HG03095 (cell line): ENCODE data around the gene PLD4.
"Not testable (repeated sequence)": the region's sequence is repeated elsewhere in the genome, so short reads cannot be mapped to it uniquely, and the experiment has no call there.

Source experiments
- ATAC-seq: cut with Tn5 transposase; IDR thresholded peaks from one replicate; pipeline ENCODE4 v1.9.1; 2021; ENCODE audit warnings: moderate library complexity; ENCODE audit not compliant: unreplicated experiment

The PLD4 gene

DNA sequence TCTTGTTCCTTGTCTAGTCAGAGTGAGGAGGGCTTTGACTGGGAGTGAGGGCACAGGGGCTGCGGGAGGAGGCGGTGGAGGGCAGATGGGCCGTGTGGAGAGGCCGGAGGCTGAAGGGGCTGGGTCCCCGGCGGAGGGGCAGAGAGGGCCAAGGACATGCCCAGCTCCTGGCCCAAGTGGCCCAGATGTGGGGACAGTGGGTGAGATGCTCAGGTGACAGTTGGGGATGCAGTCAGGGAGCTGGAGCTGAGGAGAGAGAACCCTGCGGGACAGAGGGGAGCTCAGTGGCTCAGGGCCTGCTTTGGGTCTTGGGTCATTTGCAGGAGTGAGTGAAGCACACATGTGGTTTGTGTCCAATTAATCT, 26.5 kb upstream of the PLD4 start:
- no peak for ATAC-seq

DNA sequence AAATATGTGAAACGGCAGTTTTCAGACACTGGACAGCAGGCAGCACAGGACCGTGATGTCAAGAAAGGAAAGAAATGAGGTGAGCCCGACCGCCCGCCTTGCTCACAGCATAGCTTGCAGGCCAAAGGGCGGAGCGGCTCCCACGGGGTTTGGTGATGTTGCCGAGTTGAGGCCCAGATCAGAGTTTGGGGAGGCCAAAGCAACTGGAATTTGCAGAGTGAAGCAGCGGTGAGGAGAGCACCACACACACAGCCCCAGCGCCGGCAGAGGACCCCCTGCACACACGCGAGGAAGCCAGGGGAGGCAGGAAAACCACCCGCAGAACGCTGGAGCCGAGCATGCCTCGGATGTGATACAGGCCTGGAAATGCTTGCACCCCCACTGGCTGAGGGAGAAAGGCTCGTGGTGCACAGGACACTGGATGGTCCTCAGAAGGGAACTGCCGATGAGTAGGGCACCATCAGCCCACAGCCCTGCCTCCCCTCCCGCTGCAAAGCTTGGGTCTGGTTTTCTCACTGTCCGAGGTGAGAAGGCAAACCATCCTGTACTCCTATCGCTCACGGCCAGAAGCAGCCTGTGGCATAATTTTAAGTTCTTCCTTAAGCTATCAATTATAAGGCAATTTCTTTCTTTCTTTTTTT, 25.7 kb upstream of the PLD4 start:
- no peak for ATAC-seq

DNA sequence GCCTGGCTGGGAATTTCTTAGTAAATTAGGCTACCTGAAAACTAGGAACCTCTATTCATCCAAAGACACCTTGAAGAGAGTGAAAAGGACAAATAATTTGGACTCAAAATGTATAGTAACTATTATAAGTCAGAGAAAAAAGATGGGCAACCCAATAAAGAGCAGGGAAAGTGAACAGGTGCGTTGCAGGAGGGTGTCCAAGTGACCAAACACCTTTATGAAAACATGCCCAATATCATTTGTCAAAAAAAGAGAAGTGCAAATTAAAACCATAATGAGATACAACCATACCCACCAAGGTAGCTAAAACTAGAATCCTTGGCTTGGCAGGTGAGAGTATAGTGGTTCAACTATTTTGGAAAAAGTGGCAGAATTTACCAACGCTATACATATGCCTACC, 24.9 kb upstream of the PLD4 start:
- ATAC-seq = no peak

DNA sequence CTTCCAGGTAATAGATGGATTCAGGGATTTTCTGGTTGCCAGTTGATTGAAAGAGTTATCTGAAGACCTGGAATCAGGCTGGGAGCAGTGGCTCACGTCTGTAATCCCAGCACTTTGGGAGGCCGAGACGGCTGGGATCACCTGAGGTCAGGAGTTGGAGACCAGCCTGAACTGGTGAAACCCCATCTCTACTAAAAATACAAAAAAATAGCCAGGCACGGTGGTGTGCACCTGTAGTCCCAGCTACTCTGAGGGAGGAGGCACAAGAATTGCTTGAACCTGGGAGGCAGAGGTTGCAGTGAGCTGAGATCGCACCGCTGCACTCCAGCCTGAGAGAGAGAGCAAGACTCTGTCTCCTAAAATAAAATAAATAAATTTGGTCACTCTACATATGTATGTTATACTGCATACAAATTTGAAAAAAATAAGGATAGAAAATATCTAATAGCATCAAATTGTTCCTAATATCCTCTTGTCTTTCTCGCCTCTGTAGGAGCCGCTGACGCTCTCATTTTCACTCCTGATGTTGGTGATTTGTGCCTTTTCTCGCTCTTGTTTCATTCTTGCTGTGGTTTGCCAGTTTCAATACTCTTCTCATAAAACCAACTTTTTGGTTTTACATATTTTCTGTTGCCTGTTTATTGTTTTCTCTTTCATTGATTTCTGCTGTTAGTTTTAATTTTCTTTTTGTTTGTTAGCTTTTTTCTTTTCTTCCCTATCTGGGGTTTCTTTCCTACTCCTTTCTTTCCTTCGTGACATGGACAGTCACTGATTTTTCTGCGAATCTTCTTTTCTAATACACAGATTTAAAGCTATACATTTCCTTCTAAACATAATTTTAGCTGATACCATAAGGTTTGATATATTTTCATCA, 23.8 kb upstream of the PLD4 start:
- no peak for ATAC-seq

DNA sequence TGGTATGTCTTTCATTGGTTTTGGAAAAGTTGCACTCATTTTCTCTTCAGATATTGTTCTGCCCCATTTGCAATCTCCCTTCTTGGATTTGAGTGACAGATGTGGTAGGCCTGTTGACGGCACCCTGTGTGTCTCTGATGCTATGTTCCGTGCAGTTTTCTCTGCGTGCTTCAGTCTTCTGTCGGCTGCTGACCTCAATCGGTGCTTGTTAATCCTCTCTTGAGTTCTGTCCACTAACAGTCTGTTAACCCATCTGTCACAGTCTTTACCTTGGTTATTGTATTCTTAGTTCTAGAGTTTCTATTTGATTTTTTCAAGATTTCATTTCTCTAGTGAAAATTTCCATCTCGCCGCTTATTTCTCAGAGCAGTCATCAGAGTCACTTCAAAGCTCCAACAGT, 20.7 kb upstream of the PLD4 start:
- ATAC-seq = no peak

DNA sequence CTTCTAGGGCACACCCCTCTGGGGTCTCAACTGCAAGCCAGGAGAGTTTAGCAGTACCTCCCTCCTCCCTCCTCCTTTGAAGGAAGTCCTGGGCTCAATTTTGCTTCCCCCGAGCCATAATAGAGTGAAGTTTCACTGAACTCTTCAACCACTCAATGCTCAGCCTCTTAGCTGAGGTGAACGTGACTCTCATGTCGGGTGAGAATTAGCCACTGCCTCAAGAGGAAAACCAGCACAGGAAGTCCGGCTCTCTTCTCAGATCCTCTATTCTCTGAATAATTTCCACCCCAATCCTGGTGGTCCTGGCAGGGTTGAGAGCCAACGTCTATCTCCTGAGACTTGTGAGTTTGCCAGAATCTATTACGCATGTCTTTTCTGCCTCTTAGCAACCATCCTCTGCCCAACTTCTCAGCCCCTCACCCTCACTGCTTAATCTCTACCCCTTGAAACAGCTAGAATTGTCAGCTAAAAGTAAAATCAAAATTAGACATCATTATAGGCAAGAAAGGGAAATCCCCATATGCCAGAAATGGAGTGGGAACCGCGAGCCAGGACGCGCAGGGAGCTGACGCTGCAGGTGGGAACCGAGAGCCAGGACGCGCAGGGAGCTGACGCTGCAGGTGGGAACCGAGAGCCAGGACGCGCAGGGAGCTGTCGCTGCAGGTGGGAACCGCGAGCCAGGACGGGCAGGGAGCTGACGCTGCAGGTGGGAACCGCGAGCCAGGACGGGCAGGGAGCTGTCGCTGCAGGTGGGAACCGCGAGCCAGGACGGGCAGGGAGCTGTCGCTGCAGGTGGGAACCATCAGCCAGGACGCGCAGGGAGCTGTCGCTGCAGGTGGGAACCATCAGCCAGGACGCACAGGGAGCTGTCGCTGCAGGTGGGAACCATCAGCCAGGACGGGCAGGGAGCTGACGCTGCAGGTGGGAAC, 19.8 kb upstream of the PLD4 start:
- not testable (repeated sequence) for ATAC-seq

DNA sequence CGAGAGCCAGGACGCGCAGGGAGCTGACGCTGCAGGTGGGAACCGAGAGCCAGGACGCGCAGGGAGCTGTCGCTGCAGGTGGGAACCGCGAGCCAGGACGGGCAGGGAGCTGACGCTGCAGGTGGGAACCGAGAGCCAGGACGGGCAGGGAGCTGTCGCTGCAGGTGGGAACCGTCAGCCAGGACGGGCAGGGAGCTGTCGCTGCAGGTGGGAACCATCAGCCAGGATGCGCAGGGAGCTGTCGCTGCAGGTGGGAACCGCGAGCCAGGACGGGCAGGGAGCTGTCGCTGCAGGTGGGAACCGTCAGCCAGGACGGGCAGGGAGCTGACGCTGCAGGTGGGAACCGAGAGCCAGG, 19.1 kb upstream of the PLD4 start:
- not testable (repeated sequence) for ATAC-seq

DNA sequence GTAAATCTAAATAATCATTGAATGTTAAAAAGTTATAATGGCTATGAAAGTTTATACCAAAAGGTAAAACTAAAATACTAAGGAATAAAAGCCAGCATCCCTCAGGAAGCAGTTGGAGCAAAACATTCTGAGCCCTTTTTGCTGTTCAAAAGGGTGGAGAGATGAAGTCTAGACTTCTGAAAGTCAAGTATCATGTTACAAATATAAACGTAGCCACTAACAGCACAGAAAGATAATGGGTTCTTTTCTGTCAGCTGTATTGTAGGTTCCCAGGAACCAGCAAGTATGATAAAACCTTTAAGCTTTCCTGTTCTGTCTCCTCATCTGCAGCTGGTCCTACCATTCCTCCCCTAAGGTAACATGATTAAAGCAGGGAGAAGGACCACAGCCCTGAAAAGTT, 16.4 kb upstream of the PLD4 start:
- no peak for ATAC-seq

DNA sequence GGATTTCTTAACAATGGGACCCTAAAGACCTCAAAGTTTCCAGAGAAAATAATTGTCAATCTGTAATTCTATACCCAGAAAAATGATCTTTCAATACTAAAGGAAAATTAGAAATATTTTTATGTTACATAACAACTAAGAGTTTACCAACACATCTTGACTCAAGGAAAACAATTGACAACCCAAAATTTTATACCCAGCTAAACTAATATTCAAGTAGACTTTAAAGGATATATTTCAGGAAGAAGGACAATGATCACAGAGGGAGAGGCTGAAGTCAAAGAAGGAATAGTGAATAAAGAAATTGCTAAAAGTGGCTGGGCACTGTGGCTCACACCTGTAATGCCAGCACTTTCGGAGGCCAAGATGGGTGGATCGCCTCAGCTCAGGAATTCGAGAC, 12.6 kb upstream of the PLD4 start:
- no peak for ATAC-seq

DNA sequence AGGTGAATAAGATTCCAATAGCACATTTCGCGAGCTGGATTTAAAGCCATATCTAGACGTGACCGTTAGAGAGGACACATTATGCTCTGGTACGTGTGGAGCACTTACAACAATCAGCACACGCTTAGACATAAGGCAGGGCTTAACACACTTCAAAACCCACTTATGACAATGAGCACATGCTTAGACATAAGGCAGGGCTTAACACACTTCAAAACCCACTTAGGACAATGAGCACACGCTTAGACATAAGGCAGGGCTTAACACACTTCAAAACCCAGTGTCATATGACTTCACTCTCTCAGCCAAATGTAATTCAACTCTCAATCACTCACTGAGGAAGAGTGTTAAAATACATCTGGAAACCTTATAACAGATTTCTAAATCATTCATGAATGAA, 11.2 kb upstream of the PLD4 start:
- no peak for ATAC-seq

DNA sequence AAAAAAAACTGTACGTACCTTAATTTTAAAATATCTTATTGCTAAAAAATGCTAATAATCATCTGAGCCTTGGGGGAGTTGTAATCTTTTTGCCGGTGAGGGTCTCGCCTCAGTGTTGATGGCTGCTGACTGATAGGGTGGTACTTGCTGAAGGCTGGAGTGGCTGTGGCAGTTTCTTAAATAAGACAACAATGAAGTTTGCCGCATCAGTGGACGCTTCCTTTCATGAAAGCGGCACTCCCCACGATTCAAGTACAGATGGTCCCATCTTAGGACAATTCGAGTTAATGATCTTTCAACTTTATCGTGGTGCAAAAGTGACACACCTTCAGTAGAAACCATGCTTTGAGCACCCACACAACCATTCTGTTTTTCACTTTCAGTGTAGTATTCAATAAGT, 7.6 kb upstream of the PLD4 start:
- ATAC-seq = no peak

DNA sequence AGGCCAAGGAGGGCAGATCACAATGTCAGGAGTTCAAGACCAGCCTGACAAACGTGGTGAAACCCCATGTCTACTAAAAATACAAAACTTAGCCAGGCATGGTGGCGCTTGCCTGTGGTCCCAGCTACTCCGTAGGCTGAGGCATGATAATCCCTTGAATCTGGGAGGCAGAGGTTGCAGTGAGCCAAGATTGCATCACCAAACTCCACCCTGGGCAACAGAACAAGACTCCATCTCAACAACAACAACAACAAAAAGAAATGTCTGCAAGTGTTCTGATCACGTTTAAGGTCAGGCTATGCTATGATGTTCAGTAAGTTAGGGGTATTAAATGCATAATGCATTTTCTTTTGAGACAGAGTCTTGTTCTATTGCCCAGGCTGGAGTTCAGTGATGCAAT, 6.7 kb upstream of the PLD4 start:
- ATAC-seq = no peak

DNA sequence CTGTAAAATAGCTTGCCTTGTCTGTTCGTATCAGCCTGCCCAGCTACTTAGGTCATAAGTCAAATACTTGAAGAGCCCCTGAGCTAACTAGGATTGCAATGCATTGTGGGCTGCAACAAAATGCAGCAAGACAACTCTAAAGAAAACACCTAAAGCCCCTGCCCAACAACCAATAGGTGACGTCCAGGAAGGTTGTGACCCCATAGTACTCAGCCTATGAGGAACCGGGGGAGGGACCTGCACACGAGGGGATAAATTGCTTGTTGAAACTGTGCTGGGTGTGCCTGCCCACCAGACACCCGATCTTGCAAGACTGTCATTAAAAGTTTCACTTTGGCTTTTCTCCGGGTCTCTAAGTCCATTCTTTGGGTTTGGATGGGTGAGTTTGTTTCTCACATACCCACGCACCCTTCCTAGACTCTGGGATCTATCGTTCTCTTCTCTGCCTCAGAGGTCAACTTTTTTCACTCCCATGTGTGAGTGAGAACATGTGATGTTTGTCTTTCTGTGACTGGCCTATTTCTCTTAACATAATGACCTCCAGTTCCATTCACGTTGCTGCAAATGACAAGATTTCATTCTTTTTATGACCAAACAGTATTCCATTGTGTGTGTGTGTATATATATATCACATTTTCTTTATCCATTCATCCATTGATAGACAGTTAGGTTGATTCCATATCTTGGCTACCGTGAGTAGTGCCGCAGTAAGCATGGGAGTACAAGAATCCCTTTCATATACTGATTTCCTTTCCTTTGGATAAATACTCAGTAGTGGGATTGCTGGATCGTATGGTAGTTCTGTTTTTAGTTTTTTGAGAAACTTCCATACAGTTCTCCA, 5.3 kb upstream of the PLD4 start:
- not testable (repeated sequence) for ATAC-seq

DNA sequence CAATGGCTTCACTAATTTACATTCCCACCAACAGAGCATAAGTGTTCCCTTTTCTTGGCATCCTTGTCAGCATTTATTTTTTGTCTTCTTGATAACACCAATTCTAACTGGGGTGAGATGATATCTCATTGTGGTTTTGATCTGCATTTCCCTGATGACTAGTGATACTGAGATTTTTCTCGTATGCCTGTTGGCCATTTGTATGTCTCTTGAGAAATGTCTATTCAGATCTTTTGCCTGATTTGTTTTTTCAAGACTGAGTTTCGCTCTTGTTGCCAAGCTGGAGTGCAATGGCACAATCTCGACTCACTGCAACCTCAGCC, 4.7 kb upstream of the PLD4 start:
- ATAC-seq = no peak

DNA sequence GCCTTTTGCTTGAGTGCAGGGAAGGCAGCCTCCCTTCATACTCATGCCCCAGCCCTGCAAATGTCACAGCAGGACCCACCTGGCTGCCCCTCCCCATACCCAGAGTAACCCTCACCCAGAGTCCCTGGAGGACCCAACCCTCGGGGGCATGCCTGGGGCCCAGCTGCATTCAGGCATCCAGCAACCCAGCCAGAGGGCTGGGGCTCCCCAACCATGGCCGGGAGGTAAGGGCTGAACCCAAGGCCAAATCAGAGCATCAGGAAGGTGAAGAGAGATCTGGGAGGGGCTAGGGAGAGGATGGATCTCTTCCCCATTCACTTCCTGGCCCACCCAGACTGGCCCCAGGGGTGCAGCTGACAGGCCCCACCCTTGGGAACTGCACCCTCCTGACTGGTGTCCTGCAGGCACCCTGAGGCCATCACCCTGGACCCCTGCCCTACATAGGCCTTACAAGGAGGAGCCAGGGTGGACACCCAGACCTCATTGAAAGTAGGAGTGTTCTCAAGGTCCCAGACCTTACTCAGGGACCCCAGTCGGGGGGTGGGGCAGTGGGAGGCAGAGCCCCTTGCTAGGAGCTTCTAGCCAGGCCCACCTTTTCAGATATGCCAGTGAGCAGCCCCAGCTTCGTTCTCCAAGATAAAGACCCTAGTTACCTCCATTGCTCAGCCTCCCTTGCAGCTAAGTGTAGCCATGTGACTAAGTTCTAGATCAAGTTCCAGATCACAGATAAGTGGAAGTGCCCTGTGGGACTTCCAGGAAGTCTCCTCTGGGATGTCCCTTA, 849 bp upstream of the PLD4 start:
- no peak for ATAC-seq

DNA sequence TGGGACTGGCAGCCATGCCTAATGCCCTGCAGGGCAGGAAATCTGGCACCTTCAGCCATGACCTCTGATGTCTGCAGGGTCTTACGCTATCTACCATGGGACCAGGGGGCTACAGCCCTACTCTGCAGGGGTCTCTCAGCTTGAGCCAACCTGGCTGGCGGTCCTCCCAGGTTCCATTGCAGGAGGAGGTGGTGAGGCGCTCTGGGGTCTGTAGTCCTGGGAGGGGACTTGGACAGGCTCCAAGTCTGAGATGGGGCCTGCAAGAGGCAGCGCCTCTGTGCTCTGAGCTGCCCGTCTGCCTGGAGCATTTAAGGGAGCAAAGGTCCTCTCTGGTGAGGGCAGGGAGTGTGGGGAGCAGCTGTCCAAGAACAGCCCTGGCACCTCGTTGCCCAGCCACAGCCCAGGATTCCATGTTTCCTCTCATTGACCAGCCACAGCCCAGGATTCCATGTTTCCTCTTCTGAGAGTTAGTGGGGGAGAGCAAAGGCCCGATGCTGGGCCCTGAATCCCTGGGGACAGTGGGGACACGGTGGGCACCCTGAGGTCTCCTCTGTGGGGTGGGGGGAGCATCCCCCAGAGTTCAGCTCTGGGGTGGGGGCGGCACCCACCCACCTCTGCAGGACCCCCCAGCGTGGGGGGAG, 655 bp downstream of the PLD4 start:
- ATAC-seq = no peak

DNA sequence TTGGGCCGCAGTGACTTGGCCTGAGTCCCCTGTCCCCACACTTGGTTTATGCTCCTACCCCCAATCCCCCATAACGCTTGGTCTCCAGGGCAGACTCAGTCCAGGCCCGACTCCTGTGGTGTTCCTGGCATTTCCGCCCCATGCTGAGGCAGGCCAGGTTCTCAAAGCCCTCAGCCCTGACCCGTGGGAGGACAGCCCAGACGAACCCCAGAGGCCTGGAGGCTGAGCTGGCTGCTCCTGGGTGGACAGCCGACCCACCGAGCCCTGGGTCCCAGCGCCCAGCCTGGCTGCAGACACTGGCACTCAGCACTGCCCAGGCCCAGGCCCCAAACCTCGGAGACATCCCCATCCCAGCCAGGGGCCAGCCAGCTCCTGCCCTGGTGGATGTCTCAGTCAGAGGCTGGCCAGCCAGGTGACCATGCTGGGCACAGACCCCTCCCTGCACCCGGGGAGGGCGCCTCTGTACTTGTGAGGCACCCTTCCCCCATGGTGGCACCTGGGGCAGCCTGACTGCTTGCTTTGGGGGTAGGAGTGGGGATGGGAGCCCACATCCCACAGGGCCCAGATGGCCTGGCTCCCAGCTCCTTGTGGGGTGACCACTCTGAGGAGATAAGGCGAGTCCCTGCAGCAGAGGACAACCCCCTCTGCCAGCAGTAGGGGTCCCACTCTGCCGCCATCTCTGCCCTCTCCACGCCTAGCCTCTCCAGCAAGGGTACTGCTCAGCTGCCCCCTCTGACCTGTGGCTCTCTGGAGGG, 1.4 kb downstream of the PLD4 start:
- no peak for ATAC-seq

DNA sequence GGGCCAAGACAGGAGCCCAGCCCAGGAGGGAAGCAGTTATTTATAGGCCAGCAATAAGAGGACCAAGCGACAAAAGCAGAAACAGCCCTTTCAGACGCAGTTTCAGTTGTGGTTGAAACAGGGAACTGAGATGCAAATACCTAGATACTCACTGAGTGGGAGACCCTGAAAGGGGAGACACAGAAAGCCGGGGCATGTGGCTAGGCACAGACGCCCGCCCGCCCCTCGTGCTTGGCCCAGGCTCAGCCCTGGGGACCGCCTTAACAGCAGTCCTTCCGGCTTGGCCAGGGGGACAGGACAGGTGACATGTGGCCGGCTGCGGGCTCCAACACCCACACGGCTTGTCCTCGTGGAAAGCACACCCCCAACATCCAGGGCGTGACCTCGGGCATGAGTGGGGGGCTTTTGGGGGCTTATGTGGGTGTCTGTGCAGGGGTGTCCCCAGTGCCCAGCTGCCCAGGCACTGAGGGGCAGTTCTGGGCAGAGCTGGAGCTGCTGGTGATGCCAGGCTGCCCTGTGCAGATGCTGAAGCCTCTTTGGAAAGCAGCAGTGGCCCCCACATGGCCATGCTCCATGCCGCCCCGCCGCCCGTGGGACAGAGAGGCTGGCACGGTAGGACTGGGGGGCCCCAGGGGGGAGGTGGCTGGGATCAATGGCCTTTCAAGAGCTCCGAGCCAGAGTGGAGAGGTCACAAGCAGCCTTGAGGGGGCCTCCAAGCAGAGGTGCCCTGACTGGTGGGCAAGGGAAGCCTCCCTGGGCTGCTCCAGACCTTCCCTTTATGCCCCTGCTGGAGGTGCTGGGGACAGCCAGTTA, 2.1 kb downstream of the PLD4 start:
- peak; percentile 84 for ATAC-seq
